Measurements from ENCODE around the gene NTN5. TPM values are rescaled to one million over a fixed set of nuclear protein-coding genes. Genes with fewer than 3 reads are reported as not detected.
"Not testable (repeated sequence)": the region's sequence is repeated elsewhere in the genome, so short reads cannot be mapped to it uniquely, and the experiment has no call there.

NTN5 gene
- total and polyA plus RNA-seq, 8 donors: 0.29 to 1.4 (median 0.95) TPM

GRCh38 chr19:48632692-48633147, 40.1 kb downstream of the NTN5 start:
- no peak for TF ChIP-seq CTCF (IDR thresholded peaks at IDR 0.05)
- Histone ChIP-seq H3K27me3 (no peaks in the 10 kb centered on the region), H3K9me3 (no peaks in the 10 kb centered on the region), H3K4me1 (peaks cover 26 to 75% of the 10 kb centered on the region in 2 donors), H3K36me3 (peaks cover 0 to 24% of the 10 kb centered on the region in 2 donors), H3K27ac (peak overlapping the region in 1 of 2 donors; percentile 94), H3K4me3 (no peak overlapping the region)
- intact Hi-C loops (cut with DNase I): no loop called here
- DNase-seq (no peak), ATAC-seq (no peak)

GRCh38 chr19:48632286-48632685, 40.5 kb downstream of the NTN5 start:
- H3K27me3 ChIP-seq; DNase-seq; intact Hi-C loops (cut with DNase I); H3K4me3 ChIP-seq; H3K9me3 ChIP-seq; ATAC-seq: not testable (repeated sequence)
- Histone ChIP-seq H3K27ac (peak overlapping the region; percentile 2 to 94), H3K36me3 (peaks cover 0 to 25% of the 10 kb centered on the region in 2 donors), H3K4me1 (peaks cover 26 to 75% of the 10 kb centered on the region in 2 donors)

- Histone ChIP-seq H3K4me1 (peaks cover 26 to 66% of the 10 kb centered on the region in 2 donors), H3K36me3 (peaks cover 0 to 36% of the 10 kb centered on the region in 2 donors), H3K27me3 (no peaks in the 10 kb centered on the region), H3K27ac (peak overlapping the region; percentile 62 to 94), H3K4me3 (no peak overlapping the region), H3K9me3 (no peaks in the 10 kb centered on the region)
- ATAC-seq (no peak), DNase-seq (no peak)
- intact Hi-C loops (cut with DNase I): no loop called here
- TF ChIP-seq CTCF (IDR thresholded peaks at IDR 0.05): no peak
These were observed 41.6 kb downstream of the NTN5 start for GRCh38 chr19:48631225-48631624.

- Histone ChIP-seq H3K4me1 (peaks cover 26 to 58% of the 10 kb centered on the region in 2 donors), H3K27ac (peak overlapping the region; percentile 62 to 94), H3K4me3 (no peak overlapping the region), H3K36me3 (peaks cover 0 to 42% of the 10 kb centered on the region in 2 donors), H3K9me3 (no peaks in the 10 kb centered on the region), H3K27me3 (no peaks in the 10 kb centered on the region)
- ATAC-seq (no peak), DNase-seq (peak in 3 of 4 donors; percentile 64 to 87 (median 71))
- no peak for TF ChIP-seq CTCF (IDR thresholded peaks at IDR 0.05)
- intact Hi-C loops (cut with DNase I): no loop called here
These were observed 42.3 kb downstream of the NTN5 start for GRCh38 chr19:48630296-48631063.

- intact Hi-C loops (cut with DNase I): no loop called here
- Histone ChIP-seq H3K4me3 (no peak overlapping the region), H3K9me3 (no peaks in the 10 kb centered on the region), H3K36me3 (peaks cover 0 to 42% of the 10 kb centered on the region in 2 donors), H3K27ac (peak overlapping the region in 1 of 2 donors; percentile 94), H3K27me3 (no peaks in the 10 kb centered on the region), H3K4me1 (peaks cover 21 to 56% of the 10 kb centered on the region in 2 donors)
- no peak for TF ChIP-seq CTCF (IDR thresholded peaks at IDR 0.05)
- no peak for DNase-seq
- ATAC-seq: no peak
These were observed 43.1 kb downstream of the NTN5 start for GRCh38 chr19:48629599-48630295.
